Kidney epithelial cell (primary cell): ENCODE measurements around the gene SPATA20. TPM values are rescaled to one million over a fixed set of nuclear protein-coding genes. Genes with fewer than 3 reads are reported as not detected.

Experiments used
- DNase-seq: peaks from one replicate; pipeline ENCODE4 v3.0.0-alpha.2; 2010; ENCODE audit warnings: low read depth
- H3K27me3 ChIP-seq: 2 replicates; pipeline ENCODE4 v1.6.0; 2011; ENCODE audit warnings: low read length; ENCODE audit not compliant: control insufficient read depth, insufficient read depth
- H3K36me3 ChIP-seq: 2 replicates; pipeline ENCODE4 v1.5.1; 2011; ENCODE audit warnings: low read length; ENCODE audit not compliant: control insufficient read depth, insufficient read depth
- H3K4me3 ChIP-seq: 2 replicates; pipeline ENCODE4 v1.5.1; 2011; ENCODE audit warnings: low read depth, mild to moderate bottlenecking, control low read depth, low read length
- total RNA-seq: library from RNA; depleted of rRNA; stranded (reverse); fragments of >200 nt; gene quantifications from 2 replicates; pipeline ENCODE4 v1.2.3, GENCODE V29; 2015
- TF ChIP-seq, protein P1 (sequence below): IDR thresholded peaks from 2 replicates; pipeline ENCODE4 v1.5.1; 2011; ENCODE audit warnings: mild to moderate bottlenecking, moderate library complexity, low read length, control low read depth, inconsistent platforms; ENCODE audit not compliant: insufficient read depth, poor library complexity, severe bottlenecking

Gene SPATA20
- total RNA-seq, 1 donor from 2014 or later: 58.9 TPM

DNA sequence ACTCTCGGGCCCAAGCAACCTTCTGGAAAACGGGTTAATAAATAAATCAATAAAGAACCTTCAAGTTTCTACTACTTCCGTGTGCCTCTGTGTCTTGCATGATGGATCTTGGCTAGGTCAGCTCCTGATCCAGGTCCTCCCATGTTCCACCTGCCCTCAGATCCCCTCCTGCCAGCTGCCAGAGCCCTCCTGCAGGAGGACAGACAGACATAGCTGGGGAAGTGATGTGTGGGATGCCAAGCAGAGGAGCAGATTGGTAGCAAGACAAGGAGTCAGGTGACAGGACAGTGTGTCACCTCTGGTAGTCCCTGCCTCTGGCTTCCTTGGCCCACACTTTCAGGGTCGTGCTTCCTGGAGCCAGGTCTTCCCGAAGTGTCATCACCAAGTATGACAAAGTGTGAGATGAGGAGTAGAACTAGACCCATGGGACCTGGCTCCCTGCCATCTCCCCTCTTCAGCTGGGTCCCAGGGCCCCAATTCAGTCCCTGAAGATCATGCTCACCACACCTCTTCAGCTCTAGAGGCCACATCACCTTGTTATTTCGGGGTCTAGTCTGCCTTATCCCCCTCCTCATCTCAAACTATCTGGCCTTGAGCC lies 15.4 kb upstream of the SPATA20 start:
- Histone ChIP-seq H3K4me3 (no peak overlapping the region), H3K36me3 (no peaks in the 10 kb centered on the region), H3K27me3 (peaks cover 21% of the 10 kb centered on the region)
- TF ChIP-seq, protein P1, sequence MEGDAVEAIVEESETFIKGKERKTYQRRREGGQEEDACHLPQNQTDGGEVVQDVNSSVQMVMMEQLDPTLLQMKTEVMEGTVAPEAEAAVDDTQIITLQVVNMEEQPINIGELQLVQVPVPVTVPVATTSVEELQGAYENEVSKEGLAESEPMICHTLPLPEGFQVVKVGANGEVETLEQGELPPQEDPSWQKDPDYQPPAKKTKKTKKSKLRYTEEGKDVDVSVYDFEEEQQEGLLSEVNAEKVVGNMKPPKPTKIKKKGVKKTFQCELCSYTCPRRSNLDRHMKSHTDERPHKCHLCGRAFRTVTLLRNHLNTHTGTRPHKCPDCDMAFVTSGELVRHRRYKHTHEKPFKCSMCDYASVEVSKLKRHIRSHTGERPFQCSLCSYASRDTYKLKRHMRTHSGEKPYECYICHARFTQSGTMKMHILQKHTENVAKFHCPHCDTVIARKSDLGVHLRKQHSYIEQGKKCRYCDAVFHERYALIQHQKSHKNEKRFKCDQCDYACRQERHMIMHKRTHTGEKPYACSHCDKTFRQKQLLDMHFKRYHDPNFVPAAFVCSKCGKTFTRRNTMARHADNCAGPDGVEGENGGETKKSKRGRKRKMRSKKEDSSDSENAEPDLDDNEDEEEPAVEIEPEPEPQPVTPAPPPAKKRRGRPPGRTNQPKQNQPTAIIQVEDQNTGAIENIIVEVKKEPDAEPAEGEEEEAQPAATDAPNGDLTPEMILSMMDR: no peak
- no peak for DNase-seq

DNA sequence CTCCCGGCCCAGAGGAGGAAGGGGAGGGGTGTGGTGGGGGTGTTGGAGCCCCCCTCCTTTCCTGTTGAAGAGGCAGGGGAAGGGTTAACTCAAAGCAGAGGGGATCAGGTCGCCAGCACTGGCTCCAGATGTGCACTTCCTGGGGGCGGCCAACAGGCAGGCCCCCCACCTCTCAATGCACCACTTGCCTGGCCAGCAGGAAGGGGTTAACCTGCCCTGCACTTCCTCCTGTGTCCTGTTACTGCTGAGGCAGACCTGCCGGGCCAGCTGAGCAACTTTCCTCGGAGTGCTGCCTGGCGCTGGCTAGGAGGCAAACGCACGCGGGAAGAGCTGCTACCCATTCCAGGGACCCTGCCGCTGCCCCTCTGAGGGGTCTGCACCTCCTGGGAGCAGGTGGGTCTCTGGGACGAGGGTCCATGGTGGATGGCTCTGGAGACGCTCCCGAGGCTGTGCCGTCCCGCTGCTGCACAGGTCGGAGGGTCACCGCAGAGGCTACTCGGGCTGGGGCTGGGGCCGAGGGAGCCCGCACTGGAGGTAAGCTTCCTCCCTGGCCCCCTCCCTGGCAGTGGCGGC lies 14.4 kb upstream of the SPATA20 start, which contains the start of gene EPN3:
TSS of gene EPN3 (plus strand) at position 284 of the 573 bp plus-strand sequence. CDS start 3,822 bp downstream, outside the sequence.
- Histone ChIP-seq H3K4me3 (peak within 1 kb of the TSS; percentile 11), H3K27me3 (peaks cover 18% of the 10 kb centered on the region), H3K36me3 (no peaks in the 10 kb centered on the region)
- TF ChIP-seq, protein P1: no peak
- no peak for DNase-seq

DNA sequence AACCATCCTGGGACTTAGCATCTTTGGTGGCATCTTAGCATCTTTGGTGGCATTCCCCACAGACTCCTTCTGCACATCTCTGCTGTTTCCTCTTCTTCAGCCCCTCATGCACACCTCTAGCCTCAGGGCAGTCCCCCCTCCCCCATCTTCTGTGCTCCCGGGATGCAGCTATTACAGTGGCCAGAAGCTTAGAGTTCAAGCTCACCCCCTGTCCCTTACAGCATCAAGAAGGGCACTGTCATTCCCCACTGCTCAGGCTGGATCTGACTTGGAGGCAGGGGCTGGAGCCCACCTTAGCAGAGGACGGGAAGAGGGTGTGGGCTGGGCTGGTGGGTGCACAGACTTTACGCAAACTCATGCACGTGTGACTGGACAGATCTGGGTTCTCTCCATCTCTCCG lies 13.8 kb upstream of the SPATA20 start:
- DNase-seq: no peak
- TF ChIP-seq, protein P1: no peak
- Histone ChIP-seq H3K36me3 (no peaks in the 10 kb centered on the region), H3K27me3 (peaks cover 18% of the 10 kb centered on the region), H3K4me3 (peak overlapping the region; percentile 11)

DNA sequence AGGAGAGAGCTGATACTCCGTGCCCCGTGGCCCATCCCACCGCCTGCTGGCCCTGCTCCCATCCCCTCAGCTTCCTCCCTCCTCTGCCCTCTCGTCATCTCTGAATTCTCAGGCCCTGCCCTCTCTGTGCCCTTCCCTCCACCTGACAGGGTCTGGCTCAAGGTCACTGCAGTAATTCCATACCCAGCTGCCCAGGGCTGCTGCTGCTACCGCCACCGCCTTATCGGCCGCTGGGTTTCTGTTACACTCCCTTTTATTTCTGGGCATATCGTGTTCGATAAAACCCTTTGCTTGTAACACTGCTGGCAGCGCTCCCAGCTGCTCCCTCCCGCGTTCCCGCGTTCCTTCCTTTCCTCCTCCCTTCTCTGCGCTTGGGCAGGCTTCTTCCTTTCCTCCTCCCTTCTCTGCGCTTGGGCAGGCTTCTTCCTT lies 13.2 kb upstream of the SPATA20 start:
- peaks cover 18% of the 10 kb centered on the region for H3K27me3 ChIP-seq
- TF ChIP-seq, protein P1: no peak
- H3K4me3 ChIP-seq: no peak overlapping the region
- H3K36me3 ChIP-seq: no peaks in the 10 kb centered on the region
- DNase-seq: no peak

DNA sequence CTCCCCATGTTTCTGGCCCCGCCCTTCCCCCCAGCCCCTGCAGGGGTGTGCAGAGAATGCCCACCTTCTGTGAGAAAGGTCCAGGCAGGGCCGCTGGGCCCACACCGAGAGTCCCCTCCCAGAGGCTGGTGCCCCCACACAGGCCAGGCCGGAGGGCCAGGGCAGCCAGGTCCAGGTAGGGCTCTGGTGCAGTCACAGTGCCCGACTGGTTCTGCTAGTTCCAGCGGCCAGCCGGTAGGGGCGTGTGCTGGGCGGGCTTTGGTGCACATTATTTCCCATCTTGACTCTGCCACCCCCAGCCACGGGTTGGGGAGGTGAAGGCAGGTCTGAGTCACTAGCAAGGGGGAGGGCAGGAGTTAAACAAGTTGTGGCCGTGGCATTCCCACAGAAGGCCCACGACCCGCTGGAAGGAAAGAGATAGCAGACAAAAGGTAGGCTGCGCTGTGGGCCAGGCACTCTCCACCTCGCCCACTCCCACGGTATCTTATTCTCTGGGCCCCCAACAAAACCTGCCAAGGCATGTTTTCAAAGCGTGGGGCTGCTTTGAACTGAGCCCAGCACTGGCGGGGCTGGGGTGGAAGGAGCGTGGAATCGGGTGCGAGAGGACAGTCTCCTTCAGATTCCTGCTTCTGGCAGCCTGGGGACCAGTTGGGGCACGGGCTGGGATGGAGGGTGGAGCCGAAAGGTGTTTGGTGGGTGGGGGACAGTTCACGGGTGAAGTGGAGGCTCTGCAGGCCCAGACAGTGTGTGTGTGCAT lies 12.6 kb upstream of the SPATA20 start:
- TF ChIP-seq, protein P1: peak; percentile 56
- H3K36me3 ChIP-seq: no peaks in the 10 kb centered on the region
- no peak overlapping the region for H3K4me3 ChIP-seq
- peaks cover 16% of the 10 kb centered on the region for H3K27me3 ChIP-seq
- no peak for DNase-seq
